Measurements from ENCODE around the gene GAA. TPM values are rescaled to one million over a fixed set of nuclear protein-coding genes. Genes with fewer than 3 reads are reported as not detected.

Gene GAA
- total RNA-seq, 1 donor = 75.1 TPM

GRCh38 chr17:80070375-80071115 lies 30.8 kb upstream of the GAA start:
- peak overlapping the region; percentile 60 for H3K4me3 ChIP-seq (ENCODE audit: low read depth, low read length)
- no peak for TF ChIP-seq CTCF (IDR thresholded peaks at IDR 0.05; ENCODE audit: insufficient read depth, low read length)
- DNase-seq (ENCODE audit: low read depth) = no peak

- DNase-seq (ENCODE audit: low read depth) = peak; percentile 86
These were observed 30.1 kb upstream of the GAA start for GRCh38 chr17:80071116-80071841.

GRCh38 chr17:80072410-80072809 lies 29.0 kb upstream of the GAA start:
- H3K4me3 ChIP-seq (ENCODE audit: low read depth, low read length) = no peak overlapping the region
- no peak for DNase-seq (ENCODE audit: low read depth)
- TF ChIP-seq CTCF (IDR thresholded peaks at IDR 0.05; ENCODE audit: insufficient read depth, low read length) = no peak

More at GRCh38 chr17:80071116-80071841, 30.1 kb upstream of the GAA start:
- H3K4me3 ChIP-seq (ENCODE audit: low read depth, low read length) = peak overlapping the region; percentile 60
- no peak for TF ChIP-seq CTCF (IDR thresholded peaks at IDR 0.05; ENCODE audit: insufficient read depth, low read length)

- no peak overlapping the region for H3K4me3 ChIP-seq (ENCODE audit: low read depth, low read length)
- no peak for DNase-seq (ENCODE audit: low read depth)
- no peak for TF ChIP-seq CTCF (IDR thresholded peaks at IDR 0.05; ENCODE audit: insufficient read depth, low read length)
These were observed 21.3 kb upstream of the GAA start for GRCh38 chr17:80080081-80080480.

GRCh38 chr17:80081596-80081995 lies 19.8 kb upstream of the GAA start:
- TF ChIP-seq CTCF (IDR thresholded peaks at IDR 0.05; ENCODE audit: insufficient read depth, low read length) = no peak
- no peak for DNase-seq (ENCODE audit: low read depth)
- H3K4me3 ChIP-seq (ENCODE audit: low read depth, low read length) = no peak overlapping the region

GRCh38 chr17:80082403-80083135 lies 18.8 kb upstream of the GAA start:
- H3K4me3 ChIP-seq (ENCODE audit: low read depth, low read length) = peak overlapping the region; percentile 22
- DNase-seq (ENCODE audit: low read depth) = peak; percentile 84
- TF ChIP-seq CTCF (IDR thresholded peaks at IDR 0.05; ENCODE audit: insufficient read depth, low read length) = peak; percentile 74
